RCC 7860 (cell line): ENCODE results near the gene HES6.
A peak's percentile ranks its signal among the peaks of the same experiment; 100 is the strongest.
"Not testable (repeated sequence)": the region's sequence is repeated elsewhere in the genome, so short reads cannot be mapped to it uniquely, and the experiment has no call there.

Experiments
- DNase-seq: peaks from one replicate; pipeline ENCODE4 v3.0.0-alpha.2; 2015; ENCODE audit warnings: low spot score
- FAIRE-seq: peaks from 2 replicates; lab custom pipeline; 2012; peaks lifted over from hg19 to GRCh38; lab: Jason Lieb, UNC

The HES6 gene

GRCh38 chr2:238274152-238274865, 34.5 kb upstream of the HES6 start:
- FAIRE-seq (no peak), DNase-seq (no peak)

GRCh38 chr2:238273433-238273832, 33.6 kb upstream of the HES6 start:
- not testable (repeated sequence) for DNase-seq, FAIRE-seq

- DNase-seq = no peak
- FAIRE-seq = no peak
Measured at GRCh38 chr2:238272156-238272555, 32.3 kb upstream of the HES6 start.

- DNase-seq, FAIRE-seq: not testable (repeated sequence)
Measured at GRCh38 chr2:238271686-238272085, 31.8 kb upstream of the HES6 start.

- no peak for DNase-seq
- no peak for FAIRE-seq
Measured at GRCh38 chr2:238271061-238271554, 31.3 kb upstream of the HES6 start.

- no peak for FAIRE-seq
- DNase-seq = no peak
Measured at GRCh38 chr2:238270606-238271005, 30.8 kb upstream of the HES6 start.

GRCh38 chr2:238269741-238270140, 29.9 kb upstream of the HES6 start:
- FAIRE-seq (no peak), DNase-seq (no peak)

GRCh38 chr2:238267884-238268680, 28.2 kb upstream of the HES6 start:
- DNase-seq (no peak), FAIRE-seq (no peak)

- FAIRE-seq = peak; percentile 12
Measured at GRCh38 chr2:238267341-238267710, 27.5 kb upstream of the HES6 start.

GRCh38 chr2:238265605-238266004, 25.8 kb upstream of the HES6 start:
- FAIRE-seq (no peak), DNase-seq (no peak)

More at GRCh38 chr2:238267341-238267710, 27.5 kb upstream of the HES6 start:
- DNase-seq = peak; percentile 67

GRCh38 chr2:238264072-238264460, 24.2 kb upstream of the HES6 start:
- no peak for FAIRE-seq
- no peak for DNase-seq

GRCh38 chr2:238263204-238264071, 23.6 kb upstream of the HES6 start:
- FAIRE-seq (peak; percentile 71), DNase-seq (peak; percentile 85)

GRCh38 chr2:238262496-238263122, 22.8 kb upstream of the HES6 start:
- DNase-seq (no peak), FAIRE-seq (no peak)

- DNase-seq = no peak
- FAIRE-seq = no peak
Measured at GRCh38 chr2:238261718-238262375, 22.0 kb upstream of the HES6 start.

- DNase-seq (peak; percentile 97), FAIRE-seq (peak; percentile 89)
Measured at GRCh38 chr2:238260883-238261282, 21.0 kb upstream of the HES6 start.

GRCh38 chr2:238259061-238260020, 19.5 kb upstream of the HES6 start:
- no peak for FAIRE-seq
- DNase-seq = no peak

- FAIRE-seq = no peak
- no peak for DNase-seq
Measured at GRCh38 chr2:238257786-238258700, 18.2 kb upstream of the HES6 start.

GRCh38 chr2:238256594-238257104, 16.8 kb upstream of the HES6 start:
- peak; percentile 86 for FAIRE-seq
- DNase-seq = peak; percentile 87
